H1 (cell line): ENCODE results near the gene MAP7D1. TPM values are rescaled to one million over a fixed set of nuclear protein-coding genes. Genes with fewer than 3 reads are reported as not detected.
A peak's percentile ranks its signal among the peaks of the same experiment; 100 is the strongest.

Experiments used
- CTCF ChIA-PET: fragments of 300-600 bp; sonication (Branson Sonifier 250); formaldehyde crosslinking; loops from one replicate; lab custom pipeline; 2021; ENCODE audit not compliant: partially characterized antibody; lab: Charles Lee
- POLR2A ChIA-PET: fragments of 300-600 bp; sonication (Branson Sonifier 250); formaldehyde crosslinking; loops from one replicate; lab custom pipeline; 2021; ENCODE audit warnings: inconsistent platforms; ENCODE audit not compliant: partially characterized antibody; lab: Charles Lee
- DNase-seq, 2 experiments: peaks; one replicate each; pipeline versions ENCODE4 v3.0.0 to v3.0.0-alpha.2; 2010 to 2022; ENCODE audit warnings: low spot score in 2 of 2, low read depth in 1 of 2, mixed read lengths in 1 of 2
- FAIRE-seq: peaks from 2 replicates; lab custom pipeline; 2011; peaks lifted over from hg19 to GRCh38; lab: Jason Lieb, UNC
- H2AFZ ChIP-seq: 2 replicates; pipeline ENCODE4 v1.8.1; 2012; ENCODE audit warnings: low read length, inconsistent platforms
- H2AK5ac ChIP-seq: 2 replicates; pipeline ENCODE4 v1.6.1; 2013; ENCODE audit warnings: low read depth, low read length
- H2BK120ac ChIP-seq: replicated peaks from 2 replicates; pipeline ENCODE3; 2013; ENCODE audit warnings: low read depth, low read length, inconsistent platforms
- H2BK12ac ChIP-seq: 2 replicates; pipeline ENCODE4 v1.6.1; 2013; ENCODE audit warnings: low read depth, low read length
- H2BK15ac ChIP-seq: 2 replicates; pipeline ENCODE4 v1.6.1; 2013; ENCODE audit warnings: low read length
- H2BK20ac ChIP-seq: 2 replicates; pipeline ENCODE4 v1.6.1; 2013; ENCODE audit warnings: low read length
- H2BK5ac ChIP-seq: 2 replicates; pipeline ENCODE4 v1.6.1; 2013; ENCODE audit warnings: low read depth, low read length
- H3K14ac ChIP-seq: 2 replicates; pipeline ENCODE4 v1.6.1; 2013; ENCODE audit warnings: inconsistent platforms; ENCODE audit not compliant: insufficient read length
- H3K18ac ChIP-seq: 2 replicates; pipeline ENCODE4 v1.6.1; 2013; ENCODE audit warnings: low read length; ENCODE audit errors: extremely low read depth
- H3K23ac ChIP-seq: 2 replicates; pipeline ENCODE4 v1.6.1; 2013; ENCODE audit warnings: inconsistent platforms; ENCODE audit not compliant: insufficient read length
- H3K23me2 ChIP-seq: 2 replicates; pipeline ENCODE4 v1.6.1; 2013; ENCODE audit warnings: low read depth, low read length
- H3K27ac ChIP-seq: 2 replicates; pipeline ENCODE4 v1.6.1; 2011; ENCODE audit warnings: low read depth, low read length, inconsistent platforms
- H3K27me3 ChIP-seq, 4 experiments: replicated peaks in 1 of 4; 1 replicate in 1 of 4; 2 replicates in 3 of 4; pipeline versions ENCODE4 v1.6.1 to v1.8.1; 2011 to 2013; ENCODE audit warnings: low read length in 3 of 4, mild to moderate bottlenecking in 3 of 4, inconsistent platforms in 2 of 4, mixed read lengths in 2 of 4, moderate library complexity in 1 of 4; ENCODE audit not compliant: control insufficient read depth in 3 of 4, insufficient read depth in 3 of 4; ENCODE audit errors: extremely low read depth in 1 of 4
- H3K36me3 ChIP-seq, 4 experiments: 2 replicates each; pipeline versions ENCODE4 v1.6.1 to v1.8.1; 2011 to 2013; ENCODE audit warnings: mild to moderate bottlenecking in 4 of 4, low read length in 3 of 4, moderate library complexity in 2 of 4, control low read depth in 1 of 4, inconsistent platforms in 1 of 4; ENCODE audit not compliant: insufficient read depth in 4 of 4, control insufficient read depth in 2 of 4
- H3K4ac ChIP-seq: replicated peaks from 2 replicates; pipeline ENCODE3; 2013; ENCODE audit warnings: low read length, low read depth, mixed read lengths, inconsistent platforms; ENCODE audit not compliant: insufficient read length
- H3K4me1 ChIP-seq, 4 experiments: replicated peaks in 1 of 4; 1 replicate in 1 of 4; 2 replicates in 3 of 4; pipeline versions ENCODE4 v1.6.1 to v1.8.1; 2011 to 2013; ENCODE audit warnings: low read length in 3 of 4, inconsistent platforms in 2 of 4, mixed read lengths in 1 of 4; ENCODE audit not compliant: insufficient read depth in 4 of 4, control insufficient read depth in 3 of 4
- H3K4me2 ChIP-seq, 2 experiments: 2 replicates each; pipeline versions ENCODE4 v1.6.1 to v1.8.1; 2011 to 2013; ENCODE audit warnings: low read depth in 2 of 2, low read length in 2 of 2, control low read depth in 1 of 2, inconsistent platforms in 1 of 2, mild to moderate bottlenecking in 1 of 2; ENCODE audit not compliant: insufficient read depth in 1 of 2
- H3K4me3 ChIP-seq, 4 experiments: fragments of 200-600, 300-600 bp in 1 of 4; sonication (generic), shearing (Covaris generic), sonication (Bioruptor Twin) in 1 of 4; 2 replicates each; pipeline versions ENCODE4 v1.5.1 to v1.8.1; 2011 to 2016; ENCODE audit warnings: low read length in 4 of 4, low read depth in 3 of 4, control low read depth in 2 of 4, inconsistent platforms in 2 of 4, mild to moderate bottlenecking in 2 of 4, mixed read lengths in 1 of 4, moderate library complexity in 1 of 4; ENCODE audit not compliant: insufficient read depth in 2 of 4; ENCODE audit errors: extremely low read depth in 1 of 4
- H3K56ac ChIP-seq: replicated peaks from 2 replicates; pipeline ENCODE3; 2013; ENCODE audit warnings: low read depth, mild to moderate bottlenecking, mixed read lengths, low read length, inconsistent platforms; ENCODE audit not compliant: insufficient read length
- H3K79me1 ChIP-seq: 2 replicates; pipeline ENCODE4 v1.6.1; 2013; ENCODE audit warnings: low read depth, low read length, control low read depth
- H3K79me2 ChIP-seq, 2 experiments: 2 replicates each; pipeline versions ENCODE4 v1.6.1 to v1.8.1; 2012 to 2013; ENCODE audit warnings: low read length in 2 of 2, mild to moderate bottlenecking in 2 of 2, inconsistent platforms in 1 of 2; ENCODE audit not compliant: insufficient read depth in 2 of 2, control insufficient read depth in 1 of 2
- H3K9ac ChIP-seq, 4 experiments: replicated peaks in 1 of 4; 1 replicate in 1 of 4; 2 replicates in 3 of 4; pipeline versions ENCODE4 v1.6.1 to v1.8.1; 2011 to 2013; ENCODE audit warnings: low read depth in 3 of 4, low read length in 3 of 4, control low read depth in 2 of 4, mild to moderate bottlenecking in 2 of 4, moderate library complexity in 2 of 4, inconsistent platforms in 1 of 4; ENCODE audit errors: extremely low read depth in 1 of 4
- H3K9me3 ChIP-seq, 2 experiments: 2 replicates each; pipeline versions ENCODE4 v1.6.1 to v1.8.1; 2012 to 2013; ENCODE audit warnings: mild to moderate bottlenecking in 2 of 2, moderate library complexity in 2 of 2, control low read depth in 1 of 2, inconsistent platforms in 1 of 2, low read depth in 1 of 2, low read length in 1 of 2, mixed read lengths in 1 of 2; ENCODE audit not compliant: insufficient read depth in 2 of 2
- H4K20me1 ChIP-seq, 2 experiments: replicated peaks in 1 of 2; 2 replicates each; pipeline versions ENCODE3 to v1.8.1; 2011 to 2013; ENCODE audit warnings: inconsistent platforms in 2 of 2, low read length in 2 of 2, mild to moderate bottlenecking in 1 of 2; ENCODE audit not compliant: insufficient read depth in 2 of 2, control insufficient read depth in 1 of 2
- H4K5ac ChIP-seq: 2 replicates; pipeline ENCODE4 v1.6.1; 2013; ENCODE audit warnings: low read length, low read depth, mixed read lengths, inconsistent platforms; ENCODE audit not compliant: insufficient read length
- H4K8ac ChIP-seq: 2 replicates; pipeline ENCODE4 v1.8.0; 2013; ENCODE audit warnings: mild to moderate bottlenecking, moderate library complexity, low read length, inconsistent platforms; ENCODE audit not compliant: insufficient read depth; ENCODE audit errors: extremely low read depth
- H4K91ac ChIP-seq: replicated peaks from 2 replicates; pipeline ENCODE3; 2013; ENCODE audit warnings: low read length, mixed read lengths, inconsistent platforms; ENCODE audit not compliant: insufficient read length
- BACH1 ChIP-seq: IDR thresholded peaks from 2 replicates; pipeline ENCODE4 v1.6.1; 2012; ENCODE audit warnings: low read length, improper control_type of control experiment
- RFX5 ChIP-seq: IDR thresholded peaks from 2 replicates; pipeline ENCODE4 v1.6.1; 2011; ENCODE audit warnings: low read depth, low read length, improper control_type of control experiment, borderline replicate concordance
- RNF2 ChIP-seq: fragments of 200-900, 300-1000 bp; sonication (generic); IDR thresholded peaks from 2 replicates; pipeline ENCODE4 v1.7.1; 2016; ENCODE audit warnings: borderline replicate concordance, low read depth, mild to moderate bottlenecking, antibody characterized with exemption, low read length; ENCODE audit not compliant: poor library complexity, severe bottlenecking; ENCODE audit errors: missing control alignments
- SAP30 ChIP-seq: fragments of 300-600 bp; sonication (generic); IDR thresholded peaks from 2 replicates; pipeline ENCODE4 v1.7.1; 2012; ENCODE audit warnings: low read length, moderate library complexity, mild to moderate bottlenecking, inconsistent platforms; ENCODE audit not compliant: insufficient read depth, insufficient replicate concordance
- SUZ12 ChIP-seq: fragments of 200-600 bp; sonication (generic); IDR thresholded peaks from 2 replicates; pipeline ENCODE4 v1.6.1; 2012; ENCODE audit warnings: mild to moderate bottlenecking, inconsistent platforms, low read length, moderate library complexity, mixed read lengths
- TCF12 ChIP-seq: IDR thresholded peaks from 2 replicates; pipeline ENCODE4 v1.6.1; 2011; ENCODE audit warnings: low read depth, mild to moderate bottlenecking, low read length
- WGBS, 2 experiments: shearing (Covaris generic) in 1 of 2; methylation state at CpG; one replicate each; pipeline versions ENCODE4 v1.1.6 to v1.1.7; 2013 to 2015; ENCODE audit warnings: low lambda C conversion rate in 2 of 2, mixed read lengths in 2 of 2, inconsistent platforms in 1 of 2, low coverage in 1 of 2, missing lambda C conversion rate in 1 of 2; ENCODE audit not compliant: insufficient replicate concordance in 2 of 2, insufficient coverage in 1 of 2, insufficient read length in 1 of 2; ENCODE audit errors: extremely low coverage in 1 of 2, missing lambda C conversion rate in 1 of 2; 5-methylcytosine and 5-hydroxymethylcytosine counted together
- polyA plus RNA-seq, 7 experiments: library from polyadenylated mRNA; depleted of rRNA in 3 of 7; stranded (reverse) in 5 of 7; unstranded in 2 of 7; fragments of >200 nt in 5 of 7; fragments of 200-250 nt in 2 of 7; gene quantifications; 1 replicate in 5 of 7; 2 replicates in 1 of 7; 4 replicates in 1 of 7; pipeline versions ENCODE4 v1.2.1 to v1.2.3, GENCODE V29; 2011 to 2013; ENCODE audit warnings: missing spikeins in 2 of 7, mixed read lengths in 2 of 7
- total RNA-seq: library from RNA; stranded (reverse); fragmentation: NEBNext Ultra II Directional; extraction: Animal tissue kit (Norgen Biotek cat#: 25700); gene quantifications from 2 replicates; pipeline ENCODE4 v1.2.1, GENCODE V29; 2021
- TF ChIP-seq, protein P1 (sequence below): IDR thresholded peaks from 2 replicates; pipeline ENCODE4 v1.6.1; 2011; ENCODE audit warnings: low read length, improper control_type of control experiment
- TF ChIP-seq, protein P2 (sequence below): IDR thresholded peaks from 2 replicates; pipeline ENCODE4 v1.6.1; 2012; ENCODE audit warnings: inconsistent platforms

Gene MAP7D1
- total and polyA plus RNA-seq, 2 of the 8 experiments (the other 6 are each of a cell fraction or from before 2014, with no cell fraction given) = 18.2 to 52.4 TPM

DNA sequence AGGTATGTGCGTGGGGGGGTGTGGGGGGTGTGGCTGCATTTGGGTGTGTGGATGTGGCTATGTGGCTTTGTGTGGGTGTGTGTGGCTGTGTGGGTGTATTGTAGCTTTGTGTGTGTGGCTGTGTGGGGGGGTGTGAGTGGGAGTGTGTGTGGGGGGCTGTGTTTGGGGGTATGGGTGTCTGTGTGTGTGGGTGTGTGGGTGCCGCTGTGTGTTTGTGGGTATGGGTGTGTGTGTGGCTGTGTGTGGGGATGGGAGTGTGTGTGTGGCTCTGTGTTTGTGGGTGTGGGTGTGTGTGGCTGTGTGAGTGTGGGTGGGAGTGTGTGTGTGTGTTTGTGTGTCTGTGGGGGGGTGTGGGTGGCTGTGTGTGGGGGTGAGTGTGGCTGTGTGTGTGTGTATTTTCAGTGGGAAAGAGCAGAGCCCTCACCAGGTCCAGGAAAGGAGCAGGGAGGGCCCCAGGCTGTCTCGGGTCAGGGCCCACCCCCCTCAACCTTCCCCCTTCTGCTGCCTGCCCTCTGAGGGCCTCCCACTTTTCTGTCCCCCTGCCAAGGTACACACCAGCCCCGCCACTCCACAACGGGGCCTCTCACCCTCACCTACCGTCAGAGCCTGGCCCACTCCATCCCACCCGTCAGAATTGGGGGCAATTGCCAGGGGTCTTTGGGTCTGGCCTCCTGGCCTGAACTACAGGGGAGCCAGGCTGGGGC is 29.0 kb upstream of the MAP7D1 start:
- H2BK120ac ChIP-seq = no peak overlapping the region
- H3K79me2 ChIP-seq = no peaks in the 10 kb centered on the region
- no peak overlapping the region for H2BK15ac ChIP-seq
- FAIRE-seq = no peak
- peaks cover 16 to 38% (median 30%) of the 10 kb centered on the region in 4 experiments for H3K27me3 ChIP-seq
- H3K18ac ChIP-seq = no peak overlapping the region
- H3K4me1 ChIP-seq = peaks cover 0 to 11% (median 5%) of the 10 kb centered on the region in 4 experiments; a peak in 5 of 7 replicates
- no peak overlapping the region for H3K56ac ChIP-seq
- 76% methylated on average over 6 of the region's 7 CpGs; no CpG with 5 or more reads in 1 of the 2 experiments for WGBS, 2 experiments
- H3K4me2 ChIP-seq = peak overlapping the region in 1 of 2 experiments; percentile 40; a peak in 1 of 4 replicates
- H3K79me1 ChIP-seq = no peaks in the 10 kb centered on the region
- no peak overlapping the region for H3K27ac ChIP-seq
- H4K20me1 ChIP-seq = peaks cover 0 to 5% of the 10 kb centered on the region in 2 experiments
- no peak overlapping the region for H2BK12ac ChIP-seq
- H3K9me3 ChIP-seq = no peaks in the 10 kb centered on the region
- no peak overlapping the region for H3K4me3 ChIP-seq
- CTCF ChIA-PET = interaction anchor here (0.6 to 20.9 kb wide), 5 partner anchors 22 to 158 kb away, joined by 3 to 738 read pairs (median 5); partner anchors contain the start of genes ADPRS and TRAPPC3
- peaks cover 16% of the 10 kb centered on the region; the same call in 1 of the 2 replicates for H3K23me2 ChIP-seq
- no peak for DNase-seq
- H3K14ac ChIP-seq = no peak overlapping the region
- POLR2A ChIA-PET = interaction anchor here (1.4 to 1.7 kb wide), 2 partner anchors 8 to 10 kb away, joined by 3 to 5 read pairs; no protein-coding TSS in a partner anchor
- no peak overlapping the region for H4K5ac ChIP-seq
- H3K4ac ChIP-seq = no peak overlapping the region
- H3K23ac ChIP-seq = no peak overlapping the region
- H4K8ac ChIP-seq = no peak overlapping the region
- no peak overlapping the region for H2AFZ ChIP-seq
- no peaks in the 10 kb centered on the region for H3K36me3 ChIP-seq
- H2BK5ac ChIP-seq = 0 out of 2 replicates have a peak overlapping the region, but pooled peaks have one; percentile 9
- H2BK20ac ChIP-seq = no peak overlapping the region
- no peak overlapping the region for H3K9ac ChIP-seq
- H4K91ac ChIP-seq = peak overlapping the region; percentile 79
- no peak overlapping the region for H2AK5ac ChIP-seq
- TF ChIP-seq, protein P1, sequence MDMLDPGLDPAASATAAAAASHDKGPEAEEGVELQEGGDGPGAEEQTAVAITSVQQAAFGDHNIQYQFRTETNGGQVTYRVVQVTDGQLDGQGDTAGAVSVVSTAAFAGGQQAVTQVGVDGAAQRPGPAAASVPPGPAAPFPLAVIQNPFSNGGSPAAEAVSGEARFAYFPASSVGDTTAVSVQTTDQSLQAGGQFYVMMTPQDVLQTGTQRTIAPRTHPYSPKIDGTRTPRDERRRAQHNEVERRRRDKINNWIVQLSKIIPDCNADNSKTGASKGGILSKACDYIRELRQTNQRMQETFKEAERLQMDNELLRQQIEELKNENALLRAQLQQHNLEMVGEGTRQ = no peak
- TF ChIP-seq SUZ12 (no peak), TCF12 (no peak), RNF2 (no peak), SAP30 (no peak), BACH1 (no peak), RFX5 (no peak)
- TF ChIP-seq, protein P2, sequence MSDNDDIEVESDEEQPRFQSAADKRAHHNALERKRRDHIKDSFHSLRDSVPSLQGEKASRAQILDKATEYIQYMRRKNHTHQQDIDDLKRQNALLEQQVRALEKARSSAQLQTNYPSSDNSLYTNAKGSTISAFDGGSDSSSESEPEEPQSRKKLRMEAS = no peak
